ENCODE data around the gene RAB44.

RAB44 gene

GRCh38 chr6:36755435-36756348 lies 58.1 kb downstream of the RAB44 start:
- no peak overlapping the region for H3K4me3 ChIP-seq (replicated peaks in 1 of 2; ENCODE audit: low read depth in 2 of 2, low read length in 2 of 2)
- TF ChIP-seq, protein P1, sequence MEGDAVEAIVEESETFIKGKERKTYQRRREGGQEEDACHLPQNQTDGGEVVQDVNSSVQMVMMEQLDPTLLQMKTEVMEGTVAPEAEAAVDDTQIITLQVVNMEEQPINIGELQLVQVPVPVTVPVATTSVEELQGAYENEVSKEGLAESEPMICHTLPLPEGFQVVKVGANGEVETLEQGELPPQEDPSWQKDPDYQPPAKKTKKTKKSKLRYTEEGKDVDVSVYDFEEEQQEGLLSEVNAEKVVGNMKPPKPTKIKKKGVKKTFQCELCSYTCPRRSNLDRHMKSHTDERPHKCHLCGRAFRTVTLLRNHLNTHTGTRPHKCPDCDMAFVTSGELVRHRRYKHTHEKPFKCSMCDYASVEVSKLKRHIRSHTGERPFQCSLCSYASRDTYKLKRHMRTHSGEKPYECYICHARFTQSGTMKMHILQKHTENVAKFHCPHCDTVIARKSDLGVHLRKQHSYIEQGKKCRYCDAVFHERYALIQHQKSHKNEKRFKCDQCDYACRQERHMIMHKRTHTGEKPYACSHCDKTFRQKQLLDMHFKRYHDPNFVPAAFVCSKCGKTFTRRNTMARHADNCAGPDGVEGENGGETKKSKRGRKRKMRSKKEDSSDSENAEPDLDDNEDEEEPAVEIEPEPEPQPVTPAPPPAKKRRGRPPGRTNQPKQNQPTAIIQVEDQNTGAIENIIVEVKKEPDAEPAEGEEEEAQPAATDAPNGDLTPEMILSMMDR (IDR thresholded peaks at IDR 0.05; ENCODE audit: low read depth, low read length) = no peak
- DNase-seq (ENCODE audit: low read depth in 2 of 2) = peak; percentile 33 to 77

GRCh38 chr6:36756786-36757185 lies 59.2 kb downstream of the RAB44 start:
- TF ChIP-seq, protein P1 (IDR thresholded peaks at IDR 0.05; ENCODE audit: low read depth, low read length) = no peak
- no peak overlapping the region for H3K4me3 ChIP-seq (replicated peaks in 1 of 2; ENCODE audit: low read depth in 2 of 2, low read length in 2 of 2)
- DNase-seq (ENCODE audit: low read depth in 2 of 2) = no peak

GRCh38 chr6:36757206-36757605 lies 59.6 kb downstream of the RAB44 start:
- DNase-seq (ENCODE audit: low read depth in 2 of 2) = no peak
- H3K4me3 ChIP-seq (replicated peaks in 1 of 2; ENCODE audit: low read depth in 2 of 2, low read length in 2 of 2) = no peak overlapping the region
- TF ChIP-seq, protein P1 (IDR thresholded peaks at IDR 0.05; ENCODE audit: low read depth, low read length) = no peak

GRCh38 chr6:36757943-36758508 lies 60.4 kb downstream of the RAB44 start:
- no peak overlapping the region for H3K4me3 ChIP-seq (replicated peaks in 1 of 2; ENCODE audit: low read depth in 2 of 2, low read length in 2 of 2)
- DNase-seq (ENCODE audit: low read depth in 2 of 2) = no peak
- TF ChIP-seq, protein P1 (IDR thresholded peaks at IDR 0.05; ENCODE audit: low read depth, low read length) = no peak

- no peak for DNase-seq (ENCODE audit: low read depth in 2 of 2)
- TF ChIP-seq, protein P1 (IDR thresholded peaks at IDR 0.05; ENCODE audit: low read depth, low read length) = no peak
- no peak overlapping the region for H3K4me3 ChIP-seq (replicated peaks in 1 of 2; ENCODE audit: low read depth in 2 of 2, low read length in 2 of 2)
Measured at GRCh38 chr6:36758516-36759147, 61.0 kb downstream of the RAB44 start.

- TF ChIP-seq, protein P1 (IDR thresholded peaks at IDR 0.05; ENCODE audit: low read depth, low read length) = peak; percentile 99
- peak; percentile 76 to 88 for DNase-seq (ENCODE audit: low read depth in 2 of 2)
Measured at GRCh38 chr6:36759148-36759759, 61.6 kb downstream of the RAB44 start.

More at GRCh38 chr6:36759148-36759759, 61.6 kb downstream of the RAB44 start:
- no peak overlapping the region for H3K4me3 ChIP-seq (replicated peaks in 1 of 2; ENCODE audit: low read depth in 2 of 2, low read length in 2 of 2)

Data from cardiac fibroblast (primary cell).